ENCODE data around the gene ARPC1B. TPM values are rescaled to one million over a fixed set of nuclear protein-coding genes. Genes with fewer than 3 reads are reported as not detected.
A peak's percentile ranks its signal among the peaks of the same experiment; 100 is the strongest.

The ARPC1B gene
- total and polyA plus RNA-seq, 2 experiments from 2014 or later: 485 to 599 TPM

GRCh38 chr7:99397297-99397983 is 22.9 kb downstream of the ARPC1B start:
- Histone ChIP-seq H3K27ac (no peak overlapping the region), H3K4me2 (ENCODE audit: unreplicated experiment) (no peak overlapping the region), H3K4me1 (ENCODE audit: insufficient read depth) (no peaks in the 10 kb centered on the region), H3K9me3 (ENCODE audit: low read depth) (no peaks in the 10 kb centered on the region), H3K9ac (no peak overlapping the region), H3K36me3 (ENCODE audit: low read depth) (peaks cover 44% of the 10 kb centered on the region), H3F3A (ENCODE audit: insufficient read depth) (peaks cover 59% of the 10 kb centered on the region), H3K4me3 (no peak overlapping the region), H2AFZ (no peak overlapping the region), H3K27me3 (replicated peaks; ENCODE audit: insufficient read depth) (no peaks in the 10 kb centered on the region), H3K9me2 (ENCODE audit: insufficient read depth) (no peaks in the 10 kb centered on the region), H3K79me2 (ENCODE audit: insufficient read depth) (peaks cover 19% of the 10 kb centered on the region), H4K20me1 (ENCODE audit: insufficient read depth) (no peaks in the 10 kb centered on the region)
- no peak for TF ChIP-seq EZH2phosphoT487 (IDR thresholded peaks at IDR 0.05; ENCODE audit: insufficient read depth, low read depth)
- TF ChIP-seq EZH2 (IDR thresholded peaks at IDR 0.05; ENCODE audit: insufficient read depth, poor library complexity, severe bottlenecking): no peak
- no peak for DNase-seq
- in situ Hi-C loops (cut with MboI): no loop called here
- 89 to 92% methylated on average over 18 of the region's 18 CpGs for WGBS, 2 experiments (ENCODE audit: low coverage in 1 of 2, low lambda C conversion rate in 2 of 2, missing lambda C conversion rate in 2 of 2)

- Histone ChIP-seq H3K4me1 (ENCODE audit: insufficient read depth) (0 out of 2 replicates have a peak, but pooled peaks cover under 1% of the 10 kb centered on the region), H3K9ac (no peak overlapping the region), H3K36me3 (ENCODE audit: low read depth) (peaks cover 54% of the 10 kb centered on the region), H3K79me2 (ENCODE audit: insufficient read depth) (peaks cover 34% of the 10 kb centered on the region), H3K27me3 (replicated peaks; ENCODE audit: insufficient read depth) (no peaks in the 10 kb centered on the region), H3K9me2 (ENCODE audit: insufficient read depth) (no peaks in the 10 kb centered on the region), H2AFZ (no peak overlapping the region), H3K4me3 (no peak overlapping the region), H4K20me1 (ENCODE audit: insufficient read depth) (no peaks in the 10 kb centered on the region), H3K4me2 (ENCODE audit: unreplicated experiment) (no peak overlapping the region), H3K9me3 (ENCODE audit: low read depth) (no peaks in the 10 kb centered on the region), H3K27ac (0 out of 2 replicates have a peak overlapping the region, but pooled peaks have one; percentile 21), H3F3A (ENCODE audit: insufficient read depth) (peaks cover 54% of the 10 kb centered on the region)
- in situ Hi-C loops (cut with MboI): no loop called here
- peak; percentile 27 for DNase-seq
- WGBS, 2 experiments (ENCODE audit: low coverage in 1 of 2, low lambda C conversion rate in 2 of 2, missing lambda C conversion rate in 2 of 2): 64 to 72% methylated on average over 5 of the region's 5 CpGs
- no peak for TF ChIP-seq EZH2 (IDR thresholded peaks at IDR 0.05; ENCODE audit: insufficient read depth, poor library complexity, severe bottlenecking)
- TF ChIP-seq EZH2phosphoT487 (IDR thresholded peaks at IDR 0.05; ENCODE audit: insufficient read depth, low read depth): no peak
Observed at GRCh38 chr7:99398891-99399445, 24.4 kb downstream of the ARPC1B start.

GRCh38 chr7:99399597-99399996 is 25.1 kb downstream of the ARPC1B start:
- no peak overlapping the region for H3K4me2 ChIP-seq (ENCODE audit: unreplicated experiment)
- in situ Hi-C loops (cut with MboI): no loop called here
- no peak for TF ChIP-seq EZH2phosphoT487 (IDR thresholded peaks at IDR 0.05; ENCODE audit: insufficient read depth, low read depth)
- TF ChIP-seq EZH2 (IDR thresholded peaks at IDR 0.05; ENCODE audit: insufficient read depth, poor library complexity, severe bottlenecking): no peak
- no peak overlapping the region for H3K4me3 ChIP-seq
- no peaks in the 10 kb centered on the region for H3K9me2 ChIP-seq (ENCODE audit: insufficient read depth)
- no peak overlapping the region for H2AFZ ChIP-seq
- H3K9ac ChIP-seq: no peak overlapping the region
- no peak overlapping the region for H3K27ac ChIP-seq
- 83 to 88% methylated on average over 6 of the region's 6 CpGs for WGBS, 2 experiments (ENCODE audit: low coverage in 1 of 2, low lambda C conversion rate in 2 of 2, missing lambda C conversion rate in 2 of 2)
- H3K27me3 ChIP-seq (replicated peaks; ENCODE audit: insufficient read depth): no peaks in the 10 kb centered on the region
- H3K4me1 ChIP-seq (ENCODE audit: insufficient read depth): peaks cover 6% of the 10 kb centered on the region; the same call in 1 of the 2 replicates
- peaks cover 48% of the 10 kb centered on the region for H3F3A ChIP-seq (ENCODE audit: insufficient read depth)
- no peaks in the 10 kb centered on the region for H4K20me1 ChIP-seq (ENCODE audit: insufficient read depth)
- H3K9me3 ChIP-seq (ENCODE audit: low read depth): no peaks in the 10 kb centered on the region
- H3K79me2 ChIP-seq (ENCODE audit: insufficient read depth): peaks cover 40% of the 10 kb centered on the region
- no peak for DNase-seq
- peaks cover 50% of the 10 kb centered on the region for H3K36me3 ChIP-seq (ENCODE audit: low read depth)

- Histone ChIP-seq H3K4me3 (no peak overlapping the region), H4K20me1 (ENCODE audit: insufficient read depth) (0 out of 2 replicates have a peak, but pooled peaks cover 9% of the 10 kb centered on the region), H3K9ac (no peak overlapping the region), H3K27me3 (replicated peaks; ENCODE audit: insufficient read depth) (no peaks in the 10 kb centered on the region), H3K4me1 (ENCODE audit: insufficient read depth) (peaks cover 19% of the 10 kb centered on the region), H3F3A (ENCODE audit: insufficient read depth) (peaks cover 24% of the 10 kb centered on the region; the same call in 1 of the 2 replicates), H3K27ac (no peak overlapping the region), H2AFZ (no peak overlapping the region), H3K36me3 (ENCODE audit: low read depth) (peaks cover 41% of the 10 kb centered on the region), H3K9me3 (ENCODE audit: low read depth) (no peaks in the 10 kb centered on the region), H3K9me2 (ENCODE audit: insufficient read depth) (no peaks in the 10 kb centered on the region), H3K4me2 (ENCODE audit: unreplicated experiment) (no peak overlapping the region), H3K79me2 (ENCODE audit: insufficient read depth) (peaks cover 73% of the 10 kb centered on the region)
- 83 to 87% methylated on average over 2 to 3 of the region's 3 CpGs for WGBS, 2 experiments (ENCODE audit: low coverage in 1 of 2, low lambda C conversion rate in 2 of 2, missing lambda C conversion rate in 2 of 2)
- no peak for TF ChIP-seq EZH2 (IDR thresholded peaks at IDR 0.05; ENCODE audit: insufficient read depth, poor library complexity, severe bottlenecking)
- TF ChIP-seq EZH2phosphoT487 (IDR thresholded peaks at IDR 0.05; ENCODE audit: insufficient read depth, low read depth): no peak
- no peak for DNase-seq
- in situ Hi-C loops (cut with MboI): no loop called here
Observed at GRCh38 chr7:99402854-99403253, 28.3 kb downstream of the ARPC1B start.
